ENCODE measurements around the gene DCAKD. TPM values are rescaled to one million over a fixed set of nuclear protein-coding genes. Genes with fewer than 3 reads are reported as not detected.

The DCAKD gene
- total and polyA plus RNA-seq, 2 of the 8 experiments (the other 6 are each of a cell fraction or from before 2014, with no cell fraction given): 35.6 to 52.9 TPM

- Histone ChIP-seq H3K9me3 (ENCODE audit: insufficient read depth in 2 of 2, low read depth in 1 of 2, low read length in 1 of 2) (no peaks in the 10 kb centered on the region), H3K79me2 (ENCODE audit: control insufficient read depth in 1 of 2, insufficient read depth in 2 of 2, low read length in 2 of 2) (no peaks in the 10 kb centered on the region), H3K27ac (ENCODE audit: low read depth, low read length) (no peak overlapping the region), H3K56ac (replicated peaks; ENCODE audit: insufficient read length, low read depth, low read length) (no peak overlapping the region), H3K79me1 (ENCODE audit: low read depth, low read length) (no peaks in the 10 kb centered on the region; the same call in 1 of the 2 replicates), H3K18ac (ENCODE audit: extremely low read depth, low read length) (no peak overlapping the region), H4K20me1 (replicated peaks in 1 of 2; ENCODE audit: control insufficient read depth in 1 of 2, insufficient read depth in 2 of 2, low read length in 2 of 2) (peaks cover 2 to 12% of the 10 kb centered on the region in 2 experiments), H2BK5ac (ENCODE audit: low read depth, low read length) (no peak overlapping the region), H4K5ac (ENCODE audit: insufficient read length, low read depth, low read length) (no peak overlapping the region), H3K27me3 (replicated peaks in 1 of 4; ENCODE audit: control insufficient read depth in 3 of 4, extremely low read depth in 1 of 4, insufficient read depth in 3 of 4, low read length in 3 of 4) (no peaks in the 10 kb centered on the region), H3K4me1 (replicated peaks in 1 of 4; ENCODE audit: control insufficient read depth in 3 of 4, insufficient read depth in 4 of 4, low read length in 3 of 4) (peaks cover 0 to 7% (median 0%) of the 10 kb centered on the region in 4 experiments; a peak in 3 of 7 replicates), H2BK15ac (ENCODE audit: low read length) (no peak overlapping the region), H3K4ac (replicated peaks; ENCODE audit: insufficient read length, low read depth, low read length) (no peak overlapping the region), H3K4me3 (ENCODE audit: extremely low read depth in 1 of 4, insufficient read depth in 2 of 4, low read depth in 3 of 4, low read length in 4 of 4) (no peak overlapping the region), H4K91ac (replicated peaks; ENCODE audit: insufficient read length, low read length) (no peak overlapping the region), H2BK20ac (ENCODE audit: low read length) (no peak overlapping the region), H2AK5ac (ENCODE audit: low read depth, low read length) (no peak overlapping the region), H3K23ac (ENCODE audit: insufficient read length) (no peak overlapping the region), H3K23me2 (ENCODE audit: low read depth, low read length) (no peaks in the 10 kb centered on the region; the same call in 1 of the 2 replicates), H3K4me2 (ENCODE audit: insufficient read depth in 1 of 2, low read depth in 2 of 2, low read length in 2 of 2) (no peak overlapping the region), H3K9ac (replicated peaks in 1 of 4; ENCODE audit: extremely low read depth in 1 of 4, low read depth in 3 of 4, low read length in 3 of 4) (no peak overlapping the region), H2AFZ (ENCODE audit: low read length) (no peak overlapping the region), H3K14ac (ENCODE audit: insufficient read length) (no peak overlapping the region), H2BK12ac (ENCODE audit: low read depth, low read length) (no peak overlapping the region), H4K8ac (ENCODE audit: extremely low read depth, insufficient read depth, low read length) (no peak overlapping the region; the same call in 1 of the 2 replicates), H3K36me3 (ENCODE audit: control insufficient read depth in 2 of 4, insufficient read depth in 4 of 4, low read length in 3 of 4) (peaks cover 25 to 69% (median 50%) of the 10 kb centered on the region in 4 experiments), H2BK120ac (replicated peaks; ENCODE audit: low read depth, low read length) (no peak overlapping the region)
- DNase-seq (ENCODE audit: low read depth in 1 of 2, low spot score in 2 of 2) (no peak), FAIRE-seq (no peak)
- 97% methylated on average over 4 of the region's 4 CpGs; no CpG with 5 or more reads in 1 of the 2 experiments for WGBS, 2 experiments (ENCODE audit: extremely low coverage in 1 of 2, insufficient coverage in 1 of 2, insufficient read length in 1 of 2, insufficient replicate concordance in 2 of 2, low coverage in 1 of 2, low lambda C conversion rate in 2 of 2, missing lambda C conversion rate in 1 of 2)
- POLR2A ChIA-PET (ENCODE audit: partially characterized antibody): interaction anchor here (0.7 to 1.4 kb wide), 2 partner anchors 12 to 17 kb away, joined by 3 to 4 read pairs; no protein-coding TSS in a partner anchor
- CTCF ChIA-PET (ENCODE audit: partially characterized antibody): interaction anchor here (1.0 to 3.7 kb wide), 5 partner anchors 10 to 49 kb away, joined by 3 to 19 read pairs (median 14); partner anchors contain the start of genes ACBD4 and PLCD3
- no peak for TF ChIP-seq TAF1 (IDR thresholded peaks at IDR 0.05; ENCODE audit: low read depth, low read length)
- TF ChIP-seq CTBP2 (IDR thresholded peaks at IDR 0.05; ENCODE audit: borderline replicate concordance, insufficient read depth, insufficient read length, low read length): no peak
- TF ChIP-seq BCL11A (IDR thresholded peaks at IDR 0.05; ENCODE audit: low read depth in 2 of 2, low read length in 2 of 2): no peak
Observed at GRCh38 chr17:45086391-45086790, 35.0 kb upstream of the DCAKD start.
